Neural cell (in vitro differentiated cells): ENCODE measurements around the gene SAMD10. TPM values are rescaled to one million over a fixed set of nuclear protein-coding genes. Genes with fewer than 3 reads are reported as not detected.
A peak's percentile ranks its signal among the peaks of the same experiment; 100 is the strongest.

Experiments
- H2AFZ ChIP-seq: fragments of 200-600, 300-800 bp; sonication (generic), shearing (Covaris generic); 2 replicates; pipeline ENCODE4 v1.6.0; 2014; ENCODE audit warnings: low read depth, mild to moderate bottlenecking, antibody characterized with exemption, low read length, moderate library complexity
- H3F3A ChIP-seq: fragments of 200-600 bp; shearing (Covaris generic); 2 replicates; pipeline ENCODE4 v1.6.1; 2016; ENCODE audit warnings: mild to moderate bottlenecking, moderate library complexity, mixed read lengths, antibody characterized with exemption, low read length; ENCODE audit not compliant: insufficient read depth, poor library complexity, severe bottlenecking
- H3K27ac ChIP-seq: fragments of 200-600, 300-800 bp; sonication (generic), shearing (Covaris generic); 2 replicates; pipeline ENCODE4 v1.5.1; 2014; ENCODE audit warnings: mild to moderate bottlenecking, low read length, moderate library complexity
- H3K27me3 ChIP-seq: fragments of 300-800, 200-600 bp; sonication (generic), shearing (Covaris generic); 2 replicates; pipeline ENCODE4 v1.6.0; 2014; ENCODE audit warnings: mild to moderate bottlenecking, low read depth, low read length, moderate library complexity; ENCODE audit not compliant: insufficient read depth
- H3K36me3 ChIP-seq: fragments of 300-800, 200-600 bp; sonication (generic), shearing (Covaris generic); 2 replicates; pipeline ENCODE4 v1.5.1; 2014; ENCODE audit warnings: mild to moderate bottlenecking, antibody characterized with exemption, low read length, moderate library complexity; ENCODE audit not compliant: insufficient read depth
- H3K4me2 ChIP-seq: fragments of 300-800, 200-600 bp; sonication (generic), shearing (Covaris generic); 2 replicates; pipeline ENCODE4 v1.6.0; 2014; ENCODE audit warnings: mild to moderate bottlenecking, low read length
- H3K4me3 ChIP-seq: fragments of 300-800, 200-600 bp; sonication (generic), shearing (Covaris generic); 2 replicates; pipeline ENCODE4 v1.5.1; 2014; ENCODE audit warnings: mild to moderate bottlenecking, low read length, moderate library complexity
- H3K79me2 ChIP-seq: fragments of 200-600 bp; shearing (Covaris generic); replicated peaks from 2 replicates; pipeline ENCODE4 v1.6.0; 2014; ENCODE audit warnings: mild to moderate bottlenecking, low read length, moderate library complexity; ENCODE audit not compliant: insufficient read depth
- H3K9ac ChIP-seq: fragments of 300-800, 200-600 bp; sonication (generic), shearing (Covaris generic); 2 replicates; pipeline ENCODE4 v1.6.1; 2016; ENCODE audit warnings: mild to moderate bottlenecking, low read length, mixed read lengths
- H3K9me2 ChIP-seq: fragments of 200-600 bp; shearing (Covaris generic); 2 replicates; pipeline ENCODE4 v1.6.1; 2016; ENCODE audit warnings: mild to moderate bottlenecking, low read length, mixed read lengths; ENCODE audit not compliant: insufficient read depth
- H3K9me3 ChIP-seq: fragments of 200-600, 300-800 bp; sonication (generic), shearing (Covaris generic); 2 replicates; pipeline ENCODE4 v1.6.1; 2016; ENCODE audit warnings: mild to moderate bottlenecking, mixed run types, low read length, moderate library complexity, mixed read lengths
- H4K20me1 ChIP-seq: fragments of 200-600 bp; shearing (Covaris generic); 2 replicates; pipeline ENCODE4 v1.6.1; 2016; ENCODE audit warnings: mild to moderate bottlenecking, mixed run types; ENCODE audit not compliant: insufficient read depth
- EP300 ChIP-seq: fragments of 450-650 bp; conservative IDR thresholded peaks from 2 replicates; pipeline ENCODE4 v1.6.1; 2014; ENCODE audit warnings: antibody characterized with exemption, mild to moderate bottlenecking, moderate library complexity; ENCODE audit not compliant: poor library complexity, severe bottlenecking
- EZH2 ChIP-seq: fragments of 200-600, 300-800 bp; shearing (Covaris generic), sonication (generic); IDR thresholded peaks from 2 replicates; pipeline ENCODE4 v1.6.1; 2014; ENCODE audit warnings: antibody characterized with exemption, low read length, borderline replicate concordance, mild to moderate bottlenecking; ENCODE audit not compliant: insufficient read depth, poor library complexity, severe bottlenecking
- POLR2AphosphoS5 ChIP-seq: IDR thresholded peaks from 2 replicates; pipeline ENCODE4 v1.6.1; 2012
- RAD21 ChIP-seq: fragments of 450-650 bp; conservative IDR thresholded peaks from 2 replicates; pipeline ENCODE4 v1.6.1; 2014; ENCODE audit warnings: antibody characterized with exemption, mild to moderate bottlenecking, moderate library complexity
- SMC3 ChIP-seq: fragments of 450-650 bp; conservative IDR thresholded peaks from 2 replicates; pipeline ENCODE4 v1.6.1; 2014; ENCODE audit warnings: antibody characterized with exemption, mild to moderate bottlenecking, moderate library complexity; ENCODE audit not compliant: poor library complexity
- TAF1 ChIP-seq: IDR thresholded peaks from 2 replicates; pipeline ENCODE4 v1.6.1; 2012; ENCODE audit warnings: low read depth
- polyA plus RNA-seq: library from polyadenylated mRNA; depleted of rRNA; stranded (reverse); fragments of >200 nt; gene quantifications from 2 replicates; pipeline ENCODE4 v1.2.3, GENCODE V29; 2014
- TF ChIP-seq, protein P1 (sequence below): fragments of 450-650 bp; IDR thresholded peaks from 2 replicates; pipeline ENCODE4 v1.5.1; 2014; ENCODE audit warnings: antibody characterized with exemption, mild to moderate bottlenecking, moderate library complexity; ENCODE audit not compliant: poor library complexity, severe bottlenecking
- TF ChIP-seq, protein P2 (sequence below): IDR thresholded peaks from 2 replicates; pipeline ENCODE4 v1.6.1; 2012; ENCODE audit warnings: borderline replicate concordance

SAMD10 gene
- polyA plus RNA-seq, 1 donor from 2014 or later, result 23.3 TPM

DNA sequence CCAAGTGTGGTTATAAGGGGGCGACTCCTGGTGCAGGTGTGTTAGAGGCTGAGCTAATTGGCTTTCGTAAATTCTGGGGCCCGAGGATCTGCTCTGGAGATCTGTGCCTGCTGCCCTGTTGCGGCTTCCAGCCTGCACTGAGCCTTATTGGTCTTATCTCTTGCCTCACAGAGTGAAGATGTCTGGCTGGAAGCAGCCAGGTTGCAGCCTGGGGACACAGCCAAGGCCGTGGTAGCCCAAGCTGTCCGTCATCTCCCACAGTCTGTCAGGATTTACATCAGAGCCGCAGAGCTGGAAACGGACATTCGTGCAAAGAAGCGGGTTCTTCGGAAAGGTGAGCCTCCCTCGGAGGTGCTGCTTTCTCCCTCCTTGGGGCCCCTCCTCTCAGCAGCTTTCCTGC, 21.5 kb upstream of the SAMD10 start:
- no peak overlapping the region for H3K27ac ChIP-seq
- no peaks in the 10 kb centered on the region for H3F3A ChIP-seq
- H3K9me3 ChIP-seq, result no peaks in the 10 kb centered on the region
- H3K79me2 ChIP-seq, result no peaks in the 10 kb centered on the region
- no peak overlapping the region for H3K4me2 ChIP-seq
- no peaks in the 10 kb centered on the region for H3K36me3 ChIP-seq
- H4K20me1 ChIP-seq, result no peaks in the 10 kb centered on the region
- no peak overlapping the region for H3K4me3 ChIP-seq
- H3K9me2 ChIP-seq, result no peaks in the 10 kb centered on the region
- no peak overlapping the region for H3K9ac ChIP-seq
- TF ChIP-seq EZH2, result no peak
- TF ChIP-seq, protein P1, sequence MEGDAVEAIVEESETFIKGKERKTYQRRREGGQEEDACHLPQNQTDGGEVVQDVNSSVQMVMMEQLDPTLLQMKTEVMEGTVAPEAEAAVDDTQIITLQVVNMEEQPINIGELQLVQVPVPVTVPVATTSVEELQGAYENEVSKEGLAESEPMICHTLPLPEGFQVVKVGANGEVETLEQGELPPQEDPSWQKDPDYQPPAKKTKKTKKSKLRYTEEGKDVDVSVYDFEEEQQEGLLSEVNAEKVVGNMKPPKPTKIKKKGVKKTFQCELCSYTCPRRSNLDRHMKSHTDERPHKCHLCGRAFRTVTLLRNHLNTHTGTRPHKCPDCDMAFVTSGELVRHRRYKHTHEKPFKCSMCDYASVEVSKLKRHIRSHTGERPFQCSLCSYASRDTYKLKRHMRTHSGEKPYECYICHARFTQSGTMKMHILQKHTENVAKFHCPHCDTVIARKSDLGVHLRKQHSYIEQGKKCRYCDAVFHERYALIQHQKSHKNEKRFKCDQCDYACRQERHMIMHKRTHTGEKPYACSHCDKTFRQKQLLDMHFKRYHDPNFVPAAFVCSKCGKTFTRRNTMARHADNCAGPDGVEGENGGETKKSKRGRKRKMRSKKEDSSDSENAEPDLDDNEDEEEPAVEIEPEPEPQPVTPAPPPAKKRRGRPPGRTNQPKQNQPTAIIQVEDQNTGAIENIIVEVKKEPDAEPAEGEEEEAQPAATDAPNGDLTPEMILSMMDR, result no peak
- TF ChIP-seq POLR2AphosphoS5, result no peak
- no peak for TF ChIP-seq TAF1
- no peak for TF ChIP-seq RAD21
- no peak for TF ChIP-seq EP300
- H3K27me3 ChIP-seq, result no peaks in the 10 kb centered on the region
- no peak overlapping the region for H2AFZ ChIP-seq

DNA sequence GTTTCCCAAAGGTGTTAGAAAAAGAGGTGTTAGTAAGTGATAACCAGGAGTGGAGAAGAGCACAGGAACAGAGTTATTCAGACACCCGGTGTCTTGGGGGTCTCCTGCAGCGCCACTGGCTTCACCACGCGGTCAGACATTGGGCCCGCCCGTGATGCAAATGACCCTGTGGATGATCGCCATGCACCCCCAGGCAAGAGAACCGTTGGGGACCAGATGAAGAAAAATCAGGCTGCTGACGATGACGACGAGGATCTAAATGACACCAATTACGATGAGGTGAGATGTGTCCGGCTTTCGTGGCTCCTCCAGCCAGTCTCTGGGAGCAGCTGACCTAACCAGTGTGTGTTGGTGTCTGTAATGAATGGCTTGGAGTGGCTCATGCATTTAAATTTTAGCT, 3.5 kb upstream of the SAMD10 start:
- Histone ChIP-seq H2AFZ (no peak overlapping the region), H3F3A (no peaks in the 10 kb centered on the region), H3K27ac (no peak overlapping the region), H3K4me2 (no peak overlapping the region), H3K9ac (no peak overlapping the region), H3K9me2 (no peaks in the 10 kb centered on the region), H3K79me2 (peaks cover 19% of the 10 kb centered on the region), H3K4me3 (peak overlapping the region; percentile 96), H3K27me3 (no peaks in the 10 kb centered on the region), H3K36me3 (no peaks in the 10 kb centered on the region), H3K9me3 (no peaks in the 10 kb centered on the region), H4K20me1 (no peaks in the 10 kb centered on the region)
- TF ChIP-seq, protein P2, sequence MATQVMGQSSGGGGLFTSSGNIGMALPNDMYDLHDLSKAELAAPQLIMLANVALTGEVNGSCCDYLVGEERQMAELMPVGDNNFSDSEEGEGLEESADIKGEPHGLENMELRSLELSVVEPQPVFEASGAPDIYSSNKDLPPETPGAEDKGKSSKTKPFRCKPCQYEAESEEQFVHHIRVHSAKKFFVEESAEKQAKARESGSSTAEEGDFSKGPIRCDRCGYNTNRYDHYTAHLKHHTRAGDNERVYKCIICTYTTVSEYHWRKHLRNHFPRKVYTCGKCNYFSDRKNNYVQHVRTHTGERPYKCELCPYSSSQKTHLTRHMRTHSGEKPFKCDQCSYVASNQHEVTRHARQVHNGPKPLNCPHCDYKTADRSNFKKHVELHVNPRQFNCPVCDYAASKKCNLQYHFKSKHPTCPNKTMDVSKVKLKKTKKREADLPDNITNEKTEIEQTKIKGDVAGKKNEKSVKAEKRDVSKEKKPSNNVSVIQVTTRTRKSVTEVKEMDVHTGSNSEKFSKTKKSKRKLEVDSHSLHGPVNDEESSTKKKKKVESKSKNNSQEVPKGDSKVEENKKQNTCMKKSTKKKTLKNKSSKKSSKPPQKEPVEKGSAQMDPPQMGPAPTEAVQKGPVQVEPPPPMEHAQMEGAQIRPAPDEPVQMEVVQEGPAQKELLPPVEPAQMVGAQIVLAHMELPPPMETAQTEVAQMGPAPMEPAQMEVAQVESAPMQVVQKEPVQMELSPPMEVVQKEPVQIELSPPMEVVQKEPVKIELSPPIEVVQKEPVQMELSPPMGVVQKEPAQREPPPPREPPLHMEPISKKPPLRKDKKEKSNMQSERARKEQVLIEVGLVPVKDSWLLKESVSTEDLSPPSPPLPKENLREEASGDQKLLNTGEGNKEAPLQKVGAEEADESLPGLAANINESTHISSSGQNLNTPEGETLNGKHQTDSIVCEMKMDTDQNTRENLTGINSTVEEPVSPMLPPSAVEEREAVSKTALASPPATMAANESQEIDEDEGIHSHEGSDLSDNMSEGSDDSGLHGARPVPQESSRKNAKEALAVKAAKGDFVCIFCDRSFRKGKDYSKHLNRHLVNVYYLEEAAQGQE, result no peak
- no peak for TF ChIP-seq SMC3
